ENCODE results near the gene SEMA3A.
"Not testable (repeated sequence)": the region's sequence is repeated elsewhere in the genome, so short reads cannot be mapped to it uniquely, and the experiment has no call there.

The SEMA3A gene

GRCh38 chr7:84055904-84056605 is 138.5 kb downstream of the SEMA3A start:
- no peaks in the 10 kb centered on the region for H3K9me3 ChIP-seq (replicated peaks in 1 of 11)
- no peak overlapping the region for H3K4me3 ChIP-seq
- H3K4me2 ChIP-seq = no peak overlapping the region
- TF ChIP-seq Cebpa-rat (IDR thresholded peaks at IDR 0.05) = no peak
- peaks cover 0 to 5% (median 0%) of the 10 kb centered on the region in 10 experiments; a peak in 1 of 20 replicates for H3K4me1 ChIP-seq
- H4K20me1 ChIP-seq = no peaks in the 10 kb centered on the region
- H3K27ac ChIP-seq = no peak overlapping the region
- no peaks in the 10 kb centered on the region for H3K27me3 ChIP-seq
- H3K9ac ChIP-seq = no peak overlapping the region
- H3K36me3 ChIP-seq = no peaks in the 10 kb centered on the region

- not testable (repeated sequence) for H3K9me3 ChIP-seq (replicated peaks in 1 of 11); H3K36me3 ChIP-seq; H3K4me2 ChIP-seq; H3K9ac ChIP-seq; H3K27ac ChIP-seq; H4K20me1 ChIP-seq; H3K4me3 ChIP-seq; H3K4me1 ChIP-seq; H3K27me3 ChIP-seq
Measured at GRCh38 chr7:84055199-84055598, 139.4 kb downstream of the SEMA3A start.

- H3K4me1 ChIP-seq = no peaks in the 10 kb centered on the region
- no peaks in the 10 kb centered on the region for H3K27me3 ChIP-seq
- H3K9ac ChIP-seq = no peak overlapping the region
- H3K4me2 ChIP-seq = no peak overlapping the region
- H3K9me3 ChIP-seq (replicated peaks in 1 of 11) = no peaks in the 10 kb centered on the region
- H3K36me3 ChIP-seq = no peaks in the 10 kb centered on the region
- no peak overlapping the region for H3K27ac ChIP-seq
- H4K20me1 ChIP-seq = no peaks in the 10 kb centered on the region
- no peak for TF ChIP-seq Cebpa-rat (IDR thresholded peaks at IDR 0.05)
- no peak overlapping the region for H3K4me3 ChIP-seq
Measured at GRCh38 chr7:84049071-84049836, 145.3 kb downstream of the SEMA3A start.

- no peaks in the 10 kb centered on the region for H3K36me3 ChIP-seq
- no peak overlapping the region for H3K4me3 ChIP-seq
- no peaks in the 10 kb centered on the region for H4K20me1 ChIP-seq
- H3K4me2 ChIP-seq = no peak overlapping the region
- TF ChIP-seq Cebpa-rat (IDR thresholded peaks at IDR 0.05) = no peak
- H3K27ac ChIP-seq = no peak overlapping the region
- no peaks in the 10 kb centered on the region for H3K9me3 ChIP-seq (replicated peaks in 1 of 11)
- no peak overlapping the region for H3K9ac ChIP-seq
- peaks cover 0 to 4% (median 0%) of the 10 kb centered on the region in 10 experiments; a peak in 2 of 20 replicates for H3K4me1 ChIP-seq
- no peaks in the 10 kb centered on the region for H3K27me3 ChIP-seq
Measured at GRCh38 chr7:84047085-84047484, 147.5 kb downstream of the SEMA3A start.

GRCh38 chr7:84044834-84045233 is 149.8 kb downstream of the SEMA3A start:
- Histone ChIP-seq H3K36me3 (no peaks in the 10 kb centered on the region), H3K27ac (no peak overlapping the region), H3K4me1 (peaks cover 0 to 11% (median 0%) of the 10 kb centered on the region in 10 experiments; a peak in 2 of 20 replicates), H3K4me3 (no peak overlapping the region), H3K9me3 (replicated peaks in 1 of 11) (no peaks in the 10 kb centered on the region), H3K4me2 (no peak overlapping the region), H4K20me1 (no peaks in the 10 kb centered on the region), H3K9ac (no peak overlapping the region), H3K27me3 (no peaks in the 10 kb centered on the region)
- TF ChIP-seq Cebpa-rat (IDR thresholded peaks at IDR 0.05) = no peak

GRCh38 chr7:84043661-84044191 is 150.9 kb downstream of the SEMA3A start:
- H3K27ac ChIP-seq = no peak overlapping the region
- no peak overlapping the region for H3K4me2 ChIP-seq
- H3K9ac ChIP-seq = no peak overlapping the region
- H3K4me1 ChIP-seq = peaks cover 0 to 11% (median 0%) of the 10 kb centered on the region in 10 experiments; a peak in 2 of 20 replicates
- no peaks in the 10 kb centered on the region for H3K36me3 ChIP-seq
- no peaks in the 10 kb centered on the region for H4K20me1 ChIP-seq
- no peaks in the 10 kb centered on the region for H3K27me3 ChIP-seq
- no peak overlapping the region for H3K4me3 ChIP-seq
- no peaks in the 10 kb centered on the region for H3K9me3 ChIP-seq (replicated peaks in 1 of 11)
- no peak for TF ChIP-seq Cebpa-rat (IDR thresholded peaks at IDR 0.05)

- Histone ChIP-seq H3K4me3 (no peak overlapping the region), H3K36me3 (no peaks in the 10 kb centered on the region), H3K4me2 (peak overlapping the region in 2 of 11 experiments; percentile 1 to 7; a peak in 1 of 22 replicates), H3K9me3 (replicated peaks in 1 of 11) (no peaks in the 10 kb centered on the region), H3K27ac (no peak overlapping the region), H4K20me1 (no peaks in the 10 kb centered on the region), H3K27me3 (no peaks in the 10 kb centered on the region), H3K4me1 (peaks cover 0 to 11% (median 0%) of the 10 kb centered on the region in 10 experiments; a peak in 2 of 20 replicates), H3K9ac (no peak overlapping the region)
- no peak for TF ChIP-seq Cebpa-rat (IDR thresholded peaks at IDR 0.05)
Measured at GRCh38 chr7:84042110-84042539, 152.5 kb downstream of the SEMA3A start.

GRCh38 chr7:84041649-84042048 is 152.9 kb downstream of the SEMA3A start:
- Histone ChIP-seq H3K9me3 (replicated peaks in 1 of 11) (no peaks in the 10 kb centered on the region), H3K4me3 (no peak overlapping the region), H3K27ac (no peak overlapping the region), H3K36me3 (no peaks in the 10 kb centered on the region), H3K4me1 (peaks cover 0 to 11% (median 0%) of the 10 kb centered on the region in 10 experiments; a peak in 2 of 20 replicates), H3K9ac (no peak overlapping the region), H3K27me3 (no peaks in the 10 kb centered on the region), H4K20me1 (no peaks in the 10 kb centered on the region), H3K4me2 (no peak overlapping the region)
- no peak for TF ChIP-seq Cebpa-rat (IDR thresholded peaks at IDR 0.05)

GRCh38 chr7:84040355-84040754 is 154.2 kb downstream of the SEMA3A start:
- H3K36me3 ChIP-seq = no peaks in the 10 kb centered on the region
- H3K27ac ChIP-seq = no peak overlapping the region
- peaks cover 0 to 11% (median 0%) of the 10 kb centered on the region in 10 experiments; a peak in 2 of 20 replicates for H3K4me1 ChIP-seq
- no peak for TF ChIP-seq Cebpa-rat (IDR thresholded peaks at IDR 0.05)
- H4K20me1 ChIP-seq = no peaks in the 10 kb centered on the region
- H3K4me3 ChIP-seq = no peak overlapping the region
- H3K9me3 ChIP-seq (replicated peaks in 1 of 11) = no peaks in the 10 kb centered on the region
- no peak overlapping the region for H3K4me2 ChIP-seq
- no peak overlapping the region for H3K9ac ChIP-seq
- H3K27me3 ChIP-seq = no peaks in the 10 kb centered on the region

Data from BLaER1 treated with 17β-estradiol and CSF1 and Interleukin-3, amounts not matched to agents 10 nM and 100 nM (cell line).